Gastrocnemius medialis (tissue), 4 donors: Measurements from ENCODE around the gene ATP1A3.

Source experiments
- CTCF ChIP-seq, 5 experiments: fragments of 450-650 bp in 3 of 5; fragments of 200-600 bp in 2 of 5; sonication (generic) in 2 of 5; IDR thresholded peaks in 4 of 5; conservative IDR thresholded peaks in 1 of 5; 1 replicate in 4 of 5; 2 replicates in 1 of 5; pipeline ENCODE4 v1.5.1; 2016 to 2019; ENCODE audit warnings: antibody characterized with exemption in 5 of 5, mild to moderate bottlenecking in 3 of 5, moderate library complexity in 3 of 5
- POLR2A ChIP-seq, 2 donors: fragments of 450-650 bp; IDR thresholded peaks; one replicate each; pipeline ENCODE4 v1.6.1; 2017; ENCODE audit warnings: antibody characterized with exemption in 2 of 2, mild to moderate bottlenecking in 2 of 2, moderate library complexity in 2 of 2

- TF ChIP-seq CTCF (IDR thresholded peaks at IDR 0.05 in 4 of 5, conservative IDR thresholded peaks at IDR 0.05 in 1 of 5) (no peak), POLR2A (IDR thresholded peaks at IDR 0.05) (no peak)
Observed at GRCh38 chr19:41947091-41947490, 46.9 kb downstream of the ATP1A3 start.
